Fibroblast of villous mesenchyme (primary cell): ENCODE results near the gene PIP5K1B. TPM values are rescaled to one million over a fixed set of nuclear protein-coding genes. Genes with fewer than 3 reads are reported as not detected.

Source experiments
- DNase-seq: peaks from one replicate; pipeline ENCODE4 v3.0.0-alpha.2; 2010; ENCODE audit warnings: low read depth
- H3K4me3 ChIP-seq: 2 replicates; pipeline ENCODE4 v1.5.1; 2011; ENCODE audit warnings: low read depth, mild to moderate bottlenecking, low read length
- CTCF ChIP-seq: IDR thresholded peaks from 2 replicates; pipeline ENCODE4 v1.5.1; 2012; ENCODE audit warnings: low read depth, mild to moderate bottlenecking, low read length; ENCODE audit not compliant: insufficient read depth
- total RNA-seq: library from RNA; depleted of rRNA; stranded (reverse); fragments of >200 nt; gene quantifications from 2 replicates; pipeline ENCODE4 v1.2.3, GENCODE V29; 2012

Gene PIP5K1B
- total RNA-seq, 1 donor: under 0.01 TPM

GRCh38 chr9:68942790-68943189 lies 237.8 kb downstream of the PIP5K1B start:
- DNase-seq: no peak
- H3K4me3 ChIP-seq: no peak overlapping the region
- no peak for TF ChIP-seq CTCF

- no peak for TF ChIP-seq CTCF
- no peak overlapping the region for H3K4me3 ChIP-seq
- DNase-seq: no peak
Measured at GRCh38 chr9:68947015-68947414, 242.0 kb downstream of the PIP5K1B start.

GRCh38 chr9:68947842-68948569 lies 243.0 kb downstream of the PIP5K1B start:
- DNase-seq: no peak
- no peak overlapping the region for H3K4me3 ChIP-seq
- no peak for TF ChIP-seq CTCF

- TF ChIP-seq CTCF: no peak
- no peak for DNase-seq
- no peak overlapping the region for H3K4me3 ChIP-seq
Measured at GRCh38 chr9:68949271-68950000, 244.4 kb downstream of the PIP5K1B start.

- no peak for TF ChIP-seq CTCF
- H3K4me3 ChIP-seq: no peak overlapping the region
- no peak for DNase-seq
Measured at GRCh38 chr9:68950188-68950587, 245.1 kb downstream of the PIP5K1B start.

- TF ChIP-seq CTCF: no peak
Measured at GRCh38 chr9:68950689-68951088, 245.6 kb downstream of the PIP5K1B start.

More at GRCh38 chr9:68950689-68951088, 245.6 kb downstream of the PIP5K1B start:
- DNase-seq: no peak
- H3K4me3 ChIP-seq: no peak overlapping the region
